H1 (cell line): ENCODE data around the gene CELSR3. TPM values are rescaled to one million over a fixed set of nuclear protein-coding genes. Genes with fewer than 3 reads are reported as not detected.

ENCODE experiments used
- CHD7 ChIP-seq: fragments of 300-600 bp; sonication (generic); IDR thresholded peaks from 2 replicates; pipeline ENCODE4 v1.7.1; 2012; ENCODE audit warnings: low read length, moderate library complexity, mild to moderate bottlenecking, inconsistent platforms; ENCODE audit not compliant: insufficient replicate concordance
- CTBP2 ChIP-seq: IDR thresholded peaks from 2 replicates; pipeline ENCODE4 v1.7.0; 2011; ENCODE audit warnings: borderline replicate concordance, mild to moderate bottlenecking, moderate library complexity, mixed read lengths, low read length; ENCODE audit not compliant: insufficient read depth, insufficient read length
- E2F6 ChIP-seq: IDR thresholded peaks from 2 replicates; pipeline ENCODE4 v1.6.1; 2012; ENCODE audit warnings: inconsistent platforms
- JUND ChIP-seq: IDR thresholded peaks from 2 replicates; pipeline ENCODE4 v1.6.1; 2011; ENCODE audit warnings: mild to moderate bottlenecking, improper control_type of control experiment, low read length
- KDM5A ChIP-seq: fragments of 200-600 bp; IDR thresholded peaks from 2 replicates; pipeline ENCODE4 v1.7.1; 2012; ENCODE audit warnings: mild to moderate bottlenecking, low read length, inconsistent platforms, mixed read lengths
- MAFK ChIP-seq: IDR thresholded peaks from 2 replicates; pipeline ENCODE4 v1.6.1; 2012; ENCODE audit warnings: low read depth, mild to moderate bottlenecking, improper control_type of control experiment, low read length
- POLR2A ChIP-seq, 2 experiments: IDR thresholded peaks; 1 replicate in 1 of 2; 2 replicates in 1 of 2; pipeline ENCODE4 v1.6.1; 2011; ENCODE audit warnings: low read depth in 2 of 2, low read length in 2 of 2, mild to moderate bottlenecking in 2 of 2; ENCODE audit errors: control extremely low read depth in 1 of 2
- RBBP5 ChIP-seq: IDR thresholded peaks from 2 replicates; pipeline ENCODE4 v1.7.1; 2012; ENCODE audit warnings: low read depth, mild to moderate bottlenecking, inconsistent platforms, low read length, moderate library complexity, borderline replicate concordance
- SP4 ChIP-seq: IDR thresholded peaks from 2 replicates; pipeline ENCODE4 v1.6.1; 2012; ENCODE audit warnings: low read length, inconsistent platforms
- TAF7 ChIP-seq: optimal IDR thresholded peaks from 2 replicates; pipeline ENCODE3; 2011; ENCODE audit warnings: low read depth, mild to moderate bottlenecking, inconsistent platforms, low read length, moderate library complexity, borderline replicate concordance
- polyA plus RNA-seq, 7 experiments: library from polyadenylated mRNA; depleted of rRNA in 3 of 7; stranded (reverse) in 5 of 7; unstranded in 2 of 7; fragments of >200 nt in 5 of 7; fragments of 200-250 nt in 2 of 7; gene quantifications; 1 replicate in 5 of 7; 2 replicates in 1 of 7; 4 replicates in 1 of 7; pipeline versions ENCODE4 v1.2.1 to v1.2.3, GENCODE V29; 2011 to 2013; ENCODE audit warnings: missing spikeins in 2 of 7, mixed read lengths in 2 of 7
- total RNA-seq: library from RNA; stranded (reverse); fragmentation: NEBNext Ultra II Directional; extraction: Animal tissue kit (Norgen Biotek cat#: 25700); gene quantifications from 2 replicates; pipeline ENCODE4 v1.2.1, GENCODE V29; 2021

CELSR3 gene
- total and polyA plus RNA-seq, 2 of the 8 experiments (the other 6 are each of a cell fraction or from before 2014, with no cell fraction given), result 11.6 to 29.5 TPM

GRCh38 chr3:48656061-48656840 lies 6.4 kb downstream of the CELSR3 start (continued):
- no peak for TF ChIP-seq CHD7
- no peak for TF ChIP-seq KDM5A
- peak; percentile 92 for TF ChIP-seq E2F6
- TF ChIP-seq CTBP2, result no peak
- TF ChIP-seq POLR2A (IDR thresholded peaks at IDR 0.05; ENCODE audit: control extremely low read depth in 1 of 2, low read depth in 2 of 2, low read length in 2 of 2), result peak in 1 of 2 experiments; percentile 76; a peak in 2 of 3 replicates
- no peak for TF ChIP-seq SP4
- no peak for TF ChIP-seq JUND
- peak; percentile 50; the same call in 1 of the 2 replicates for TF ChIP-seq RBBP5
- TF ChIP-seq MAFK, result no peak
- no peak for TF ChIP-seq TAF7
